ENCODE results near the gene SIGLEC7. TPM values are rescaled to one million over a fixed set of nuclear protein-coding genes. Genes with fewer than 3 reads are reported as not detected.

The SIGLEC7 gene
- total RNA-seq, 2 donors from 2014 or later, result 0.35 to 1.0 TPM

DNA sequence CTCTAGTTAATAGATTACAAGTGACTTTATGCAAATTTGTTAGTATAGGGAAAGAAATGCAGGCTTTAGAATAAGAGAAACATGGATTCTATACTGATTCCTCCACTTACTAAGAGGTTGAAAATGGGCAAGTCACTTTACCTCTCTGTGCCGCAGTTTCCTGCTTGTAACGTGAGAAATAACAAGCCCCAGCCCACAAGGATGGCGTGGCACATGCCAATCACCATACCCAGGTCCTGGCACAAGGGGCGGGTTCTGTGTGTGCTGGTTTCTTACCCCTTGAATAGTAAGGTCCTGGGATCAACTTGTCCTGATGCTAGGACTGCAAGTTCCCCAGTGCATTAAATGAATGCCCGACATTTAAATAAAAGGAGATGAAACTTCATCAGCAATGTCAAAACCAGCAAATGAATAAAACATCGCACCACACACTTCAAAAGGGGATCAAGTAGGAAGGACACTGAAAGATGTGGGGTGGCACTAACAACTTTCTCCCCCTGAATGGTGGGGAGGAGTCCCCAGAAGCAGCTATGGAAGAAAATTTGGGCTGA is 25.3 kb upstream of the SIGLEC7 start:
- no peak for DNase-seq
- H3K36me3 ChIP-seq, result no peaks in the 10 kb centered on the region
- TF ChIP-seq, protein P1, sequence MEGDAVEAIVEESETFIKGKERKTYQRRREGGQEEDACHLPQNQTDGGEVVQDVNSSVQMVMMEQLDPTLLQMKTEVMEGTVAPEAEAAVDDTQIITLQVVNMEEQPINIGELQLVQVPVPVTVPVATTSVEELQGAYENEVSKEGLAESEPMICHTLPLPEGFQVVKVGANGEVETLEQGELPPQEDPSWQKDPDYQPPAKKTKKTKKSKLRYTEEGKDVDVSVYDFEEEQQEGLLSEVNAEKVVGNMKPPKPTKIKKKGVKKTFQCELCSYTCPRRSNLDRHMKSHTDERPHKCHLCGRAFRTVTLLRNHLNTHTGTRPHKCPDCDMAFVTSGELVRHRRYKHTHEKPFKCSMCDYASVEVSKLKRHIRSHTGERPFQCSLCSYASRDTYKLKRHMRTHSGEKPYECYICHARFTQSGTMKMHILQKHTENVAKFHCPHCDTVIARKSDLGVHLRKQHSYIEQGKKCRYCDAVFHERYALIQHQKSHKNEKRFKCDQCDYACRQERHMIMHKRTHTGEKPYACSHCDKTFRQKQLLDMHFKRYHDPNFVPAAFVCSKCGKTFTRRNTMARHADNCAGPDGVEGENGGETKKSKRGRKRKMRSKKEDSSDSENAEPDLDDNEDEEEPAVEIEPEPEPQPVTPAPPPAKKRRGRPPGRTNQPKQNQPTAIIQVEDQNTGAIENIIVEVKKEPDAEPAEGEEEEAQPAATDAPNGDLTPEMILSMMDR (IDR thresholded peaks at IDR 0.05), result no peak
- H3K27me3 ChIP-seq, result no peaks in the 10 kb centered on the region
- intact Hi-C loops (cut with DNase I), result no loop called here
- no peaks in the 10 kb centered on the region for H3K4me1 ChIP-seq
- no peak overlapping the region for H3K27ac ChIP-seq
- H3K4me3 ChIP-seq, result no peak overlapping the region
- H3K9ac ChIP-seq (ENCODE audit: low read depth in 2 of 2, low read length in 2 of 2), result no peak overlapping the region
- no peaks in the 10 kb centered on the region for H3K9me3 ChIP-seq

DNA sequence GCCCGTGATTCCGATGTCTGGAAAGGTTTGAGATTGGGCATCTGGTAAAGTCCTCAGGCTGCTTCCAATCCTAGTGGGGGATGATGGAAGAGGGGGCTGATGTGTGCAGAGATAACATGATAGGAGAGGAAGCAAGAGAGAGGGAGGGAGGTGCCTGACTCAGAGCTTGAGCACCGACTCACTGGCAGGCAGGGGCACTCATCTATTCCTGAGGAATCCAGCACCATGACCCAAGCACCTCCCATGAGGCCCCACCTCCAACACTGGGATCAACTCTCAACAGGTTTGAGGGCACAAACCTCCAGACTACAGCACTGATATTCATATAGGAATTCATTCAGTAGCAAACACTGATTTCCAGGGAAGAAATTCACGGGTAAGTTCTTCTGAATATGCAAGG is 23.0 kb upstream of the SIGLEC7 start:
- H3K4me1 ChIP-seq, result no peaks in the 10 kb centered on the region
- no peak overlapping the region for H3K4me3 ChIP-seq
- H3K9me3 ChIP-seq, result no peaks in the 10 kb centered on the region
- intact Hi-C loops (cut with DNase I), result no loop called here
- H3K27ac ChIP-seq, result no peak overlapping the region
- no peaks in the 10 kb centered on the region for H3K36me3 ChIP-seq
- DNase-seq, result no peak
- no peak overlapping the region for H3K9ac ChIP-seq (ENCODE audit: low read depth in 2 of 2, low read length in 2 of 2)
- no peaks in the 10 kb centered on the region for H3K27me3 ChIP-seq
- TF ChIP-seq, protein P1 (IDR thresholded peaks at IDR 0.05), result no peak

DNA sequence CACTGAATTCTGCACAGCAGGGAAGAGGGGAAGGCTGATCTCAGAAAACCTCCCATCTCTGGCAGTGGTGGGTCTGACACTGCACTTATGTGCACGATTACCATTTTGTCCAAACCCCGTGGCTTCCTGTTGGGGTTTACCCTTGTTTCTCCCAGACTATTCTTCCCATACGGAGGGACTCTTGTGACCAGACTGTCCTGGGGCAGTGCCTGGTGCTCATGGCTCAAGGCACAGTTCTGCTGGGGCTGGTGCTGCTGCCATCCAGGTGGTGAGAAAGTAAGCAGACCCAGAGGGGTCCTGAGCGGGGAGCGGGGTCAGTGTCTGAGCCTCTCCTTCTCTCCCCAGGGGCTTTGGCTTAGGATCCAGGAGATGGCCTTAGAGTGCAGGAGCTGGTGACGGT is 22.5 kb upstream of the SIGLEC7 start:
- TF ChIP-seq, protein P1 (IDR thresholded peaks at IDR 0.05), result no peak
- Histone ChIP-seq H3K4me1 (no peaks in the 10 kb centered on the region), H3K27ac (no peak overlapping the region), H3K4me3 (no peak overlapping the region), H3K27me3 (no peaks in the 10 kb centered on the region), H3K9ac (ENCODE audit: low read depth in 2 of 2, low read length in 2 of 2) (no peak overlapping the region), H3K36me3 (no peaks in the 10 kb centered on the region), H3K9me3 (no peaks in the 10 kb centered on the region)
- intact Hi-C loops (cut with DNase I), result no loop called here
- no peak for DNase-seq

DNA sequence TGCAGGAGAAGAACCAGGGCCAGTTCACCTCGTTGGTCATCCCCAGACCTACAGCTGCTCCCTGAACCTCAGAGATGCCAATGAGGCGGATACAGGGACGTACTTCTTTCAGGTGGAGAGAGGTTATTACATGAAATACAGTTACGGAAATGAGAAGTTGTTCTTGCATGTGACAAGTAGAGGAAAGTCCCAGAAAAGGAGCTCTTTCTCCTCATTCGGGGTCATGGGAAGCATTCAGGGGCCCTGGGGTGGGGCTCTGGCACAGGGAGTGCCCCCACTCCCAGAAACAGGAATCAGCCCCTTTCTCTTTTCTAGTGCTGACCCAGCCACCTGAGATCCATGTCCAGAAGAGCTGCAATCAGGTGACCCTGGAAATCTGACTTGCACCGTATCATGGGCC is 21.9 kb upstream of the SIGLEC7 start:
- TF ChIP-seq, protein P1 (IDR thresholded peaks at IDR 0.05), result no peak
- Histone ChIP-seq H3K4me3 (no peak overlapping the region), H3K4me1 (no peaks in the 10 kb centered on the region), H3K36me3 (no peaks in the 10 kb centered on the region), H3K9ac (ENCODE audit: low read depth in 2 of 2, low read length in 2 of 2) (no peak overlapping the region), H3K9me3 (no peaks in the 10 kb centered on the region), H3K27me3 (no peaks in the 10 kb centered on the region), H3K27ac (no peak overlapping the region)
- intact Hi-C loops (cut with DNase I), result no loop called here
- DNase-seq, result no peak

DNA sequence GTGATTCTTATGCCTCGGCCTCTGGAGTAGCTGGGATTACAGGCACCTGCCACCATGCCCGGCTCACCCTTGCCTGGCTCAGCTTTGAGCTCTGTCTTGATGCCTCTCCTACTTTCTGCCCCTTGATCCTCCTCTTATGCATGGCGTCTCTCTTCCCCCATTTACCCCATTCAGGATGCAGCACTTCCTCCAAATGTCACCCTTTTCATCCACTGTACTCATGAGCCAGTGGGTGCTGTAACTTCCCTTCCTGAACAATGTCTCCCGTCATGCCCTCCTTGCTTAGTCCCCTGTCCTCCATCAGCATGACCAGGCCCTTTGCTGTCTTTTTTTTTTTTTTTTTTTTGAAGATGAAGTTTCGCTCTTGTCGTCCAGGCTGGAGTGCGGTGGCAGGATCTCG is 20.8 kb upstream of the SIGLEC7 start:
- H3K27ac ChIP-seq, result no peak overlapping the region
- no peak overlapping the region for H3K4me3 ChIP-seq
- H3K36me3 ChIP-seq, result no peaks in the 10 kb centered on the region
- TF ChIP-seq, protein P1 (IDR thresholded peaks at IDR 0.05), result no peak
- intact Hi-C loops (cut with DNase I), result no loop called here
- no peaks in the 10 kb centered on the region for H3K27me3 ChIP-seq
- DNase-seq, result no peak
- no peaks in the 10 kb centered on the region for H3K4me1 ChIP-seq
- no peak overlapping the region for H3K9ac ChIP-seq (ENCODE audit: low read depth in 2 of 2, low read length in 2 of 2)
- no peaks in the 10 kb centered on the region for H3K9me3 ChIP-seq
